HG03469 (cell line): Measurements from ENCODE around the gene PTPRU.

Source experiments
- ATAC-seq: cut with Tn5 transposase; IDR thresholded peaks from one replicate; pipeline ENCODE4 v1.9.1; 2021; ENCODE audit warnings: mild to moderate bottlenecking, moderate library complexity, moderate number of reproducible peaks; ENCODE audit not compliant: unreplicated experiment

The PTPRU gene

DNA sequence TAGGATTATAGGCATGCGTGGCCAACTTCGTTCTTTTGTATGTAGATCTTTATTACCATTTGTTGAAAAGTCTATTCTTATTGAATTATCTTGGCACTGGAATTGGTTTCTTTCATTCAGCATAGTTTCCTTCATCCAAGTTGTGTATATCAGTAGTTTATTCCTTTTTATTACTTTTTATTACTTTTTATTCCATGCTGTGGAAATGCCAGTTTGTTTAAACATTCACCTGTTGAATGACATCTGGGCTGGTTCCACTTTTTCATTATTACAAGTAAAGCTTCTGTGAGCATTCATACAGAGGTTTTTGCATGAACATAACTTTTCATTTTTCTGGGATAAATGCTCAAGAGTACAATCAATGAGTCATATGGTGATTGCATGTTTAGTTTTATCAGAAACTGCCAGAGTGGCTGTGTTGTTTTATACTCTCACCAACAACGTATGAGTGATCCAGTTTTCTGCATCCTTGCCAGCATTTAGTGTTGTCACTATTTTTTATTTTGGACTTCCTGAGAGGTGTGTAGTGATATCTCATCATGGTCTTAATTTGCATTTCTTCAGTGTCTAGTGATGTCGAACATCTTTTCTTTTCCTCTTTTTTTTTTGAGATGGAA is 28.6 kb downstream of the PTPRU start:
- no peak for ATAC-seq

DNA sequence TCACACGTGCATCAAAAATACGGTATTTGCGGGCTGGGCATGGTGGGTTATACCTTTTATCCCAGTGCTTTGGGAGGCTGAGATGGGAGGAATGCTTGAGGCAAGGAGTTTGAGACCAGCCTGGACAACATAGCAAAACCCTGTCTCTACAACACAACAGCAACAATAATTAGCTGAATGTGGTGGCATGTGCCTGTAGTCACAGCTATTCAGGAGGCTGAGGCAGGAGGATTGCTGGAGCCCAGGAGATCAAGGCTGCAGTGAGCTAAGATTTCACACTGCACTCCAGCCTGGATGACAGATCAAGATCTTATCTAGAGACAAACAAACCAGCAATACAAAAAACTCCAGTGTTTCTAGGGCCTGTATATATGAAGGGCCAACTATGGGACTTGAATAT is 30.6 kb downstream of the PTPRU start:
- ATAC-seq: no peak

GRCh38 chr1:29267321-29268070 is 31.2 kb downstream of the PTPRU start:
- no peak for ATAC-seq

DNA sequence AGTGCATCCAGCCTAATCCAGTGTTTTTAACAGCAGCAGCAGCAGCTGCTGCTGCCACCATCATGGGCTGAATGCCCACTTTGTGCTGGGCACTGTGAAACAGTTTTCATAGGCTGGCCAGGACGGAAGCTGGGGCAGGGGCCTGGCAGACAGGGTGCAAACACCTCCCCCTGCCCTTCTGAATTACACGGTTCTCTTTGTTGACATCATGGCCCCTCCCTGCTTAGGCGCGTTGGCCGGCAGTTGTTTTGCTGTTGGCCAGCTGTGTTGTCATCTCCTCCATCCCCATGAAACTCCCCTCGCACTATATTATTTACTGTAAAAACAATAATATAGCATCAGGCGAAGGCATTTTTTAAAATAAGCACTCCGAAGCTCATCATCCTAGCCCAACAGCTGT is 33.1 kb downstream of the PTPRU start:
- no peak for ATAC-seq

DNA sequence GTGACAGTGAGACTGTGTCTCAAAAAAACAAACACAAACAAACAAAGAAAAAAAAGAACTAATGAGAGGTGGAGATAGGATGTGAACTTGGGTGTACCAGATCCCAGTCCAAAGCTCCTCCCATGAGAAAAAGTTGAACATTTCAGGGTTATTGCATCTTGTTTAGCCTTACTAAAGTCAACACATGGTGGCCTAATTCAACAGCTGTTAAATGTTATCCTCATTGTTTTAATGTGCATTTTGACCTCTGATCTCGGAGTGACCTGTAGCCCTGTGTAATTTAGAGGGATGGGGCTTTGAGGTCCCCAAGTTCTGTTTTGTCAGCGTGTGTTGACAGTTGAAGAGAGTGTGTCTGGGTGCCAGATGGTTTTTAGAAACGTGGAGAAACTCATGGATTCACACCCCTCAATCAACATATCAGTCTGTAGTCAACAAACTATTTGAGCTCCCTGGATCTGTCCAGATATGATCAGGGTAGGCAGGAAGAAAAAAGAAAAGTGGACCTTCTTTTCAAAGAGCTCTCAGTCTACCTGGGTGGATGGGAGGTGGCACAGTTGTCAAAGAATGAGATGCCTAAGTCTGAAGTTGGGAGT is 34.7 kb downstream of the PTPRU start:
- no peak for ATAC-seq

- no peak for ATAC-seq
Observed at GRCh38 chr1:29271724-29272123, 35.4 kb downstream of the PTPRU start.

DNA sequence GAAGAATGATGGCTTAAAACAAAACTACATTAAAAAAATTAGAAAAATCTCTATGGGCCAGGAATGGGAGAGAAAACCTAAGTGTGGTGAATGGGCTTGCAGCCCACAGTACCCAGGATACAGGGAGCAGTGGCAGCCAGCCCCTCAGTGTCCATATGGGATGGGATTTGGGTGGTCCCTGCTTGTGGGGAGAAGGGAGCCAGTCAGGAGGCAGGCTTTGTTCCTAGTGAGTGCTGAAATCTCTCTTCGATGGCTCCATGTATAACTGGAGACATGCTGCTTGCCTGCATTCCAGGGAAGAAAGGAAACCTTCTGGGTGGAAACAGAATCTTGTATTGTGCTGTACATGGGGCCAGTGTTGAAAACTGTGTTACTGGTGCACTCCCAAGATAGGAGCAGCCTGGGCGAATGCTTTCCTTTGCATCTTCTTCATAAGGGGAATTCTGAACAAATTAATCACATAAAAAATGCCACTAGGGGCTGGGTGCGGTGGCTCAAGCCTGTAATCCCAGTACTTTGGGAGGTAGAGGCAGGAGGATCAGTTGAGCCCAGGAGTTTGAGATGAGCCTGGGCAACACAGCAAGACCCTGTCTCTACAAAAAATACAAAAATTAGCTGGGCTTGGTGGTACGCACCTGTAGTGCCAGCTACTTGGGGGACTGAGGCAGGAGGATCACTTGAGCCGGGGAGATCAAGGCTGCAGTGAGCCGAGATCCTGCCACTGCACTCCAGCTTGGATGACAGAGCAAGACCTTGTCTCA is 36.0 kb downstream of the PTPRU start:
- no peak for ATAC-seq

DNA sequence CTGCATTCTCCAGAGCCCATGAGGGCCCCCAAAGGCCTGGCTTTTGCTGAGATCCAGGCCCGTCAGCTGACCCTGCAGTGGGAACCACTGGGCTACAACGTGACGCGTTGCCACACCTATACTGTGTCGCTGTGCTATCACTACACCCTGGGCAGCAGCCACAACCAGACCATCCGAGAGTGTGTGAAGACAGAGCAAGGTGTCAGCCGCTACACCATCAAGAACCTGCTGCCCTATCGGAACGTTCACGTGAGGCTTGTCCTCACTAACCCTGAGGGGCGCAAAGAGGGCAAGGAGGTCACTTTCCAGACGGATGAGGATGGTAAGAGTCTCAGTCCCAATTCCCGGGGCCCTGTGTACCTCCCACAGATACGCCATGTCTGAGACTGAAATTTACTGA is 39.1 kb downstream of the PTPRU start:
- no peak for ATAC-seq

DNA sequence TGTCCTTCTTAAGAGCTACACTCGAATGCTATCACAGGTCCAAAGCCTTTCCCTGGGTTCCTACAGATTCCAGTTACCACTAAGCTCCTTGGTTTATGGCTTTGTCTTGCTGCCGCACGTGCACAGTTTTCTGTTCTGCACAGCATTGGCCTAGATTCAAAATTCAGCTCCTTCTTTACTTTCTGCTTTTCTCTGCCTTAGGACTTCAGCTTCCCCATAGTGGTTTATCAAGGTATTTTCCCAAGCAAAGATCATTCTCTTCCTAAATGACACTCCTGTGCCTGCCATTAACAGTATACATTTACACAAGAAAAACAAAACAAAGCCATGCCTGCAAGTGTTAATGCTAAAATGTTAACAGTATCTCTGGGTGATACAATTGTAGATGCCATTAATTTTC is 41.8 kb downstream of the PTPRU start:
- ATAC-seq: no peak

DNA sequence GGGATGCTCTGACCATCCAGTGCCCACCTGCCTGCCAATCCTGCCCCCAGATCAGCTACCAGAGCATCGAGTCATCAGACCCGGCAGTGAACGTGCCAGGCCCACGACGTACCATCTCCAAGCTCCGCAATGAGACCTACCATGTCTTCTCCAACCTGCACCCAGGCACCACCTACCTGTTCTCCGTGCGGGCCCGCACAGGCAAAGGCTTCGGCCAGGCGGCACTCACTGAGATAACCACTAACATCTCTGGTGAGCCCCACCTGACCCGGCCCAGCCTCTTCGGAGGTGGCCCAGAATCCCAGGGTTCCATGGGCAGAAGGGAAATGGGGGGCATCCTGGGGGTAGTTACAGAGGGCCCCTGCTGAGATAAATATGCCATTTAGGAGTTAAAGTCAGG is 43.1 kb downstream of the PTPRU start:
- no peak for ATAC-seq

- no peak for ATAC-seq
Observed at GRCh38 chr1:29279951-29280391, 43.6 kb downstream of the PTPRU start.

DNA sequence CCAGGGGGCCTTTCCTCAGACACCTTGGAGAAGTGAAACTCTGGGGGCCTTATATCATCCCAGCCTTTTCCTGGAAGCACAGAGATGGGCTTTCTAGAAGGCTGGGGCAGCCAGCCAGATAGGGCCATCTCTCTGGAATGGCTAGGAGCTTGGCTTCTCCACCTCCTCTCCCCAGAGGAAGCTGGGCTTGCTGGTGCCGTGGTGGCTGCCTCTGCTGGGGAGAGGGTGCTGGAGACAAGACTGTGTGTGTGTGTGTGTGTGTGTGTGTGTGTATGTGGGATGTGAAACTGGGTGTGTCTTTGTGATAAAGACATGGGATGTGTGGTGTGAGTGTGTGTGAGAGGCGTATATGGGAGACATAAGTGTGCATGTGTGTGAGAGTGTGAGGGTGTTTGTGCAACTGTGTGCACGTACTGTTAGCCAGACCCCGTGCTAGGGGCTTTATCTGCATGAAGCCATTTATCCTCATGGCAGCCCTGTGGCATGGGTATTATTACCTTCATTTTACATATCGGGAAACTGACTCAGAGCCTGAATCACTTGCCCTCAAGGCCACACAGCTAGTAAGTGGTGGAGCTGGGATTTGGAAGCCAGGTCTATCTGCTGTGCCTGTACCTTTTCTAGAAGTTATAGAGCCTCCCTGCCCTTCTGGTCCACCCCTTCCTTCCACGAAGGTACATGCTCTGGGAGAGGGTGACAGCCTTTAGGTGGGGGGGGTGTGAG is 44.2 kb downstream of the PTPRU start:
- ATAC-seq: no peak

- no peak for ATAC-seq
Observed at GRCh38 chr1:29281571-29281970, 45.2 kb downstream of the PTPRU start.

DNA sequence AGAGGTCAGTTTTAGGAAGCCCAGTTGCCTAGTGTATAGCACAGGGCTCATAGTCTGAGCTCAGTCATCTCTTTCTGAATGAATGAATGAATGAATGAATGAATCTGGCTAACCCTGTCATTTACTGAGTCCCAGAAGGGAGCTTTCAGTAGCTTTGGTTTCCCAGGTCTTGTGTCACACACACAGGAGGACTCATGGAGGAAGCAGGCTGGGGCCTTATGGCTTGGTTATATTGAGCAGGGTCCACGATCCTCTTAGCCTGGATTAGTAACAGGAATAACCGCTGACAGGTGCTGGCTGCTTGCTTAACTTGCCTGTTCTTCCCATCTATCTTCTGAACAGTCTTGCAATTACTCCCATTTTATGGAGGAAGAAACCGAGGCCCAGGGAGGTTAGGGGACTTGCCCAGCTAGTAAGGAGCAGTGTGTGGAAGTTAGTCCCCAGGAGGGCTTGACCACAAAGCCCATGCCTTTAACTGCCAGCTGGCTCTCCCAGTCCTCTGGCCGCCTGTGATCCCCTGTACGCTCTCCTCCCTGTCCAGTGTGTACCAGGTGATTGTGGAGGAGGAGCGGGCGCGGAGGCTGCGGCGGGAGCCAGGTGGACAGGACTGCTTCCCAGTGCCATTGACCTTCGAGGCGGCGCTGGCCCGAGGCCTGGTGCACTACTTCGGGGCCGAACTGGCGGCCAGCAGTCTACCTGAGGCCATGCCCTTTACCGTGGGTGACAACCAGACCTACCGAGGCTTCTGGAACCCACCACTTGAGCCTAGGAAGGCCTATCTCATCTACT is 46.0 kb downstream of the PTPRU start:
- ATAC-seq: no peak

DNA sequence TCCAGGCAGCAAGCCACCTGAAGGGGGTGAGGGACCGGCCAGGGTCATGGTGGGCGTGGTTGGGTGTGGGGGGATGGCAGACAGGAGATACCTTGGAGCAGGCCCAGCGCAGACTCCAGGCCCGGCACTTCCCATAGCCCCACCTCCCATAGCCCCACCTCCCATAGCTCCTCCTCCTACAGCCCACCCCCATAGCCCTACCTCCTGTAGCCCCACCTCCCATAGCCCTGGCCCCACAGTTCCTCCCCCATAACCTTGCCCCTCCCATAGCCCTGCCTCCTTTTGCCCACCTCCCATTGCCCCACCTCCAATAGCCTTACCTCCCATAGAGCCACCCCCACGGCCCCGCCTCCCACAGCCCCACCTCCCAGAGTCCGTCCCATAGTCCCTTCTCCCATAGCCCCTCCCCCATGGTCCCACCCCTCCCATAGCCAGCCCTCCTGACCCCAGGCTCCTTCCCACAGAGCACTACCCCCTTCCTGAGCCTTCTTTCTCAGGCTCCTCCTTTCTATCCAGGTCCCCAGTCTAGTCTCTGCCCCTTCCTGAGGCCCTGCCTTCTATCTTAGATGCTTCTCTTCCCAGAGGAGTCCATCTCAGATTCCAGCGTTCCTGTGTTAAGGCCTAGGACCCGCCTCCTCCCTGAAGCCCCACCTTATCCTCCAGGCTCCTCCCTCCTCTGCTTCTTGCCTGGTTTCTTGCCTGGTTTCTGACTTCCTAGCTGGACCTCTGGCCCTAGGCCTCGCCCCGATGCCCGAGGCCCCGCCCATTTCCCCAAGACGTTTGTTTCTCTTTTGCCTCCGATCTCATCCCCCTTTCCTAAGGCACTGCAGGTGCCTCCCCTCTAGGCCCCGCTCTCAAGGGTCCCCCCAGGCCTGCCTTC is 46.8 kb downstream of the PTPRU start:
- ATAC-seq: no peak

DNA sequence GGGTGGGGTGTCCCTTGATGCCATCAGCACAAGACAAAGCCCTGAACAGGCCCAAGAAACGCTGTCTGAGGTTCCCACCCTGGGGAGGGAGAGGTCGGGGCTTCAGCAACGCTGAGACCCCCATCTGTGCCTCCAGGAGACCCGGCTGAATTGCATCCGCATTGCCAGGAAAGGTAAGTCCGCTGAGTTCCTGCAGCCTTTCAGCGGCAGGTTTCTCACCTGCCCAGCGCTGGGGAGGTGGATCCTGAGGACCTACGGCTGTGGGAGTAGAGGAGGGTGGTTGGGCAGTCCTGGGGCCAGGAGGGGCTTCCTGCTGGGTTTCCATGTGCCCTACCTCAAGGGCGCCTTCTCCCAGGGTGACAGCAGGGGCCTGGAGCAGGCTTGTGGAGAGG is 47.5 kb downstream of the PTPRU start:
- ATAC-seq: no peak

DNA sequence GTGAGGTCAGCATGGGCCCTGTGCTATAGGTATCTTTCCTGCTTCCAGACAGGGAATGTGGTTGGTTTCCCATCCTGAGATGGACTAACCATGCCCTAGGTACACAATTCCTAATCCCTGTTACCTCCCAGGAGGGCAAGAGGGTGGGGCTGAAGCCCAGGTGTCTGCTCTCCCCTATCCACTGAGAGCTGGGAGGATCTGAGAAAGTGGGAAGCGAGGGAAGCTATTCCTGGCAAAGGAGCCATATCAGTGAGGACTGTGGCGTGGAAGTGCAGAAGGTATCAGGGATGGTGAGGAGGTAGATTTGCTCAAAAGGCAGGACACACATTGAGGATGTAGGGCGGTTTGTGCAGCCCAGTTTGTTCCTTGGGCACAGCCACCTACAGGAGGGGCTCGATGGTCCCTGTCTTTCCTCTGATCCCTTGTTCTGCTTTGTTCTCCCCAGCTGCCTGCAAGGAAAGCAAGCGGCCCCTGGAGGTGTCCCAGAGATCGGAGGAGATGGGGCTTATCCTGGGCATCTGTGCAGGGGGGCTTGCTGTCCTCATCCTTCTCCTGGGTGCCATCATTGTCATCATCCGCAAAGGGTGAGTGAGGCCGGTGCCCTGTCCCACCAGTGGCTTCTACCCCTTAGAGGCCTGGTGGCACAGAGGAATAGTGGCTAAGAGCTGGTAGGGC is 48.1 kb downstream of the PTPRU start:
- no peak for ATAC-seq

DNA sequence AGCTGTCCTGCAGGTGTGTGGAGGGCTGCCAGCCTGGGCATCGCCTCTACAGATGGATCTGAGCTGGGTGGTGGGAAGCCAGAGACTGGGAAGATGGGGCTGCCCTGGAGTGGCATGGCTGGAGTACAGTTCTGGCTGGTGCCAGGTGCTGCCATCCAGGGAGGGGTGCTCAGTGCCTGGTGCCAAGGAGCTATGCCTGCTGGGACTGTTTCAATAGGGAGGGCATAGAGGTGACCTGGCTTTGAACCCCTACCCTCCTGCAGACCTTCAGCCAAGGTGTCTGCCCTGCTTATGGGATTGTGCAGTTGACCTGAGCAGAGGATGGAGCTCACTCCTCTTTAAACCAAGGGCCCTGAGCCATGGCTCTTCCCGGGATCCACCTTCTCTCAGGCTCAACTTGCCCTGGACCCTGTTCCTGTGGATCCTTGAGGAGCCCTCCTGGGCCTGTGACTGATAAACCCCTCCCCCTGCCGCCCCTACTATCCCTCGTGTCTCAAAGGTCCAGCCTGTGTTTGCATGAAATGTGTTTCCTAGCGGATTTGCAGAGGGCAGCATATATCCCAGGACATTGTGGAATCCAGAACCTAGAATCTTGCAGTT is 48.7 kb downstream of the PTPRU start:
- ATAC-seq: no peak
